Measurements from ENCODE around the gene AP2B1.

AP2B1 gene

DNA sequence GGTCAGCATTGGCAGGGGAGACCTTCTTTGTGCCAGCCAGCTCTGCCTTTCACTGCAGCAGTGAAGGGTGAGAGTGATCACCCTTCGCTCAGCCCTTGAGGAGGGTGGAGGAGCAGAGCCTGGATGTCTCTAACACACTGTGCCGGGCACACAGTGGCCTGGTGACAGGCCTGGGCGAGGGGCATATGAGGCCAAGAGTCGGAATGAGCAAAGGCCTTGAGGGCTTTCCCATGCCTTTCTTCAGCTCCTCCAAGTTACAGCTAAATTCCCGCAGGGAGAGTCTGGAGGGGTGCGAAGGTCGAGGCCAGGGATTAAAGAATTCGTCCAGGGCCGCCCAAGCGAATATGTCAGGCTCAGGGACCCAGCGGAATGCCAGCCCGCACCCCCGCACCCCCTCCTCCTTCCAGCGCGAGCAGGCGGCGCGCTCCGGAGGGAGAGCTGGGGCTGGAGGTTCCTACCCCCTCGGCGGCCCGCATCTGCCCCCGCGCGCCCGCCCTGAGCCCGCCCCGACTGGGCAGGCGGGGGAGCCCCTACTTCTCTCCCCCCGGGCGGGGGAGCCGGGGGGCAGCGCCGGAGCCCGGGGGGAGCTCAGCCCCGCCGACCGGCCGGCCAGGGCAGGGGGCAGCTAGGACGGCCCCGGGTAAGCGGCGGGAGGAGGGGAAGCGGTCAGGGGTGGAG is 144.3 kb downstream of the AP2B1 start, which contains the start of gene RASL10B:
Gene RASL10B, plus strand, starts transcription at position 401 of the 678 bp plus-strand sequence. CDS start 3,546 bp downstream, outside the sequence.
- DNase-seq (ENCODE audit: low spot score), result no peak
- Histone ChIP-seq H3K27ac (no peak within 1 kb of the TSS), H3K4me3 (peak within 1 kb of the TSS; percentile 84)
- TF ChIP-seq, protein P1, sequence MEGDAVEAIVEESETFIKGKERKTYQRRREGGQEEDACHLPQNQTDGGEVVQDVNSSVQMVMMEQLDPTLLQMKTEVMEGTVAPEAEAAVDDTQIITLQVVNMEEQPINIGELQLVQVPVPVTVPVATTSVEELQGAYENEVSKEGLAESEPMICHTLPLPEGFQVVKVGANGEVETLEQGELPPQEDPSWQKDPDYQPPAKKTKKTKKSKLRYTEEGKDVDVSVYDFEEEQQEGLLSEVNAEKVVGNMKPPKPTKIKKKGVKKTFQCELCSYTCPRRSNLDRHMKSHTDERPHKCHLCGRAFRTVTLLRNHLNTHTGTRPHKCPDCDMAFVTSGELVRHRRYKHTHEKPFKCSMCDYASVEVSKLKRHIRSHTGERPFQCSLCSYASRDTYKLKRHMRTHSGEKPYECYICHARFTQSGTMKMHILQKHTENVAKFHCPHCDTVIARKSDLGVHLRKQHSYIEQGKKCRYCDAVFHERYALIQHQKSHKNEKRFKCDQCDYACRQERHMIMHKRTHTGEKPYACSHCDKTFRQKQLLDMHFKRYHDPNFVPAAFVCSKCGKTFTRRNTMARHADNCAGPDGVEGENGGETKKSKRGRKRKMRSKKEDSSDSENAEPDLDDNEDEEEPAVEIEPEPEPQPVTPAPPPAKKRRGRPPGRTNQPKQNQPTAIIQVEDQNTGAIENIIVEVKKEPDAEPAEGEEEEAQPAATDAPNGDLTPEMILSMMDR (IDR thresholded peaks at IDR 0.05), result no peak

DNA sequence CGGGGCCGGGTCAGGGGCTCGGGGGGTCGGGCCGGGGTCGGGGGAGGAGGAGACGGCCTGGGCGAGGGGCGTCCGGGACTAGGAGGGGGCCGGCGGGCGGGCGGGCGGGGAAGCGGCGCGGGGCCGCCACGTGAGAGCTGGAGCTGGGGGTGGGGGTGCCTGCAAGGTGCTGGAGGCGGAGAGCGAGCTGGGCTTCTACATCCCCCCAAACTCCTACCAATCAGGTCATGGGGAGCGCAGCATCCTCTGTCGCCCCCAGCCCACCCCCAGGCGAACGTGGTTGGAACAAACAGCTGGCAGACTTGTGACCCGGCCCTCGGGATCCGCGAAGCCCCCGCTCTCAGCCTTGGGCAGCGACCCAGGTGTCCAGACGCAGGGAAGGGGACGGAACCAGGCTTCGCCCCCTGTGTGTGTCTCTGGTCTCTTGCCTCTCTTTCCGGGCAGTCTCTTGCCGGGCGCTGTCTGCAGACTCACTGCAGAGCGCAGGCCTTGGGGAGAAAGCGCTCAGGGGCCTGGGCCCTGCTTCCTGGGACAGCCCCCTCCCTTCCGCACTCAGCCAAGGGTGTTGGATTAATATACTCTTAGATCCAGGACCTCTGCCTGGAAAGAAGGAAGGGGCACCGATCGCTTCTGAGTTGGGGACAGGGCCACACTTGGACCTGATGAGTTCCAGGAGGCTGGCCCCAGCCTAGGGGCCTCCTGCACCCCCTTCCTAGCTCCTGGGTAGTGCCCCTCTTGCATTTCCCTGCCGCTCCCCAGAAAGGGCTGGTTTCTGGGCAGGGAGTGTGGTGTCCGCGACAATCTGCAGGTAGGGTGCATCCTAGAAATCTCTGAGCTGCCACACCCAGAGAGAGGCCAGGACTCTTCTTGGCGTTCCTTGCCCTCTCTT is 145.0 kb downstream of the AP2B1 start:
- peak overlapping the region; percentile 84 for H3K4me3 ChIP-seq
- TF ChIP-seq, protein P1 (IDR thresholded peaks at IDR 0.05), result no peak
- no peak overlapping the region for H3K27ac ChIP-seq
- no peak for DNase-seq (ENCODE audit: low spot score)

DNA sequence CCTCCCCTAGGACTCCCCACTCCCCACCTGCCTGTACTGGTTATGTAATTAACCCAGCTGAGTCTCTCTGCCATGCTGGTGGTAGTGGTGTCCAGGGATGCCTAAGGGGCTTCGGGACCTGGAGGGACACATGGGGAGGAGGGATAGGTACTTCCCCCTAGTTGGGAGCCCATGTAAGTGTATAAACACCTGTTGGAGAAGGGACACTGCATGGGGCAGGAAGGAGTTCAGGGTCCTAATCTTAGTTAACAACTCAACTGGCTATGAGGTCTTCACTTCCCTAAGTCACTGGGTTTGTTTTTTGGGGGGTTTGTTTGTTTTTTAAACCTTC is 145.6 kb downstream of the AP2B1 start:
- DNase-seq (ENCODE audit: low spot score), result no peak
- TF ChIP-seq, protein P1 (IDR thresholded peaks at IDR 0.05), result no peak
- no peak overlapping the region for H3K27ac ChIP-seq
- H3K4me3 ChIP-seq, result no peak overlapping the region

DNA sequence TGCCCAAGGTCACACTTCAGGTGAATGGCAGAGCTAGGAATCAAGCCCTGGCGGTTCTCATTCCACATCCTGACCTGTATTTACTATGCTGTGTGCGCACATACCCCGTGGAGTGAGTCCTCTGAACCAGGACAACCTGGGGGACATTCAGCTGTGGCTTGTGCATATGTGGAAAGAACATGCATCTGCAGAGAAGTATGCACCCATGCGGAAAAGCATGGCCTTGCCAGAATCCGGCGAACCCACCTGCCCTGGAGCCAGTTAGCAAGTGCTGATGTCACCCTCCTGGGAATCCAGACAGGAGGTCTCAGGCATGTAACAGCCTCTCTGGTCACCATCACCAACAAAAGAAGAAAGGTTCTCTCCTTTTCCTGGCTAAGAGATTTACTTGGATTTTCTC is 146.2 kb downstream of the AP2B1 start:
- DNase-seq (ENCODE audit: low spot score), result no peak
- Histone ChIP-seq H3K27ac (no peak overlapping the region), H3K4me3 (no peak overlapping the region)
- TF ChIP-seq, protein P1 (IDR thresholded peaks at IDR 0.05), result no peak

DNA sequence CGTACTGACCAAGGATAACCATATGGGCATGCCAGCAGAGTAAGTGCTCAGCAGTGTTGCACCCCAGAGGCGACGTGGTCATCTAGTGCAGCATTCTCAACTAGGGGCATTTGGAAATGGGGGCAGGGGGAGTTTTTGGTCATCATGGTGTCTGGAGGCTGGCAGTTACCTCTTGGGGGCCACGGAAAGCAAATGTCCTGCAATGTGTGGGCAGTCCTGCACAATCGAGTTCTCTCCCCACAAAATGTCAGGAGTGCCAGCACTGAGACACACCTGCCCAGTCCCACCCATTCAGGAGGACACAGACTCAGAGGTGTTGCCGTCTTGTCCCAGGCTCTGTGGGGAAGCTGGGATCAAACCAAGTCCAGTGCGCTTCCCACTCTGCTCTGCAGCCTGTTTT is 147.3 kb downstream of the AP2B1 start:
- Histone ChIP-seq H3K27ac (no peak overlapping the region), H3K4me3 (no peak overlapping the region)
- TF ChIP-seq, protein P1 (IDR thresholded peaks at IDR 0.05), result no peak
- DNase-seq (ENCODE audit: low spot score), result no peak

DNA sequence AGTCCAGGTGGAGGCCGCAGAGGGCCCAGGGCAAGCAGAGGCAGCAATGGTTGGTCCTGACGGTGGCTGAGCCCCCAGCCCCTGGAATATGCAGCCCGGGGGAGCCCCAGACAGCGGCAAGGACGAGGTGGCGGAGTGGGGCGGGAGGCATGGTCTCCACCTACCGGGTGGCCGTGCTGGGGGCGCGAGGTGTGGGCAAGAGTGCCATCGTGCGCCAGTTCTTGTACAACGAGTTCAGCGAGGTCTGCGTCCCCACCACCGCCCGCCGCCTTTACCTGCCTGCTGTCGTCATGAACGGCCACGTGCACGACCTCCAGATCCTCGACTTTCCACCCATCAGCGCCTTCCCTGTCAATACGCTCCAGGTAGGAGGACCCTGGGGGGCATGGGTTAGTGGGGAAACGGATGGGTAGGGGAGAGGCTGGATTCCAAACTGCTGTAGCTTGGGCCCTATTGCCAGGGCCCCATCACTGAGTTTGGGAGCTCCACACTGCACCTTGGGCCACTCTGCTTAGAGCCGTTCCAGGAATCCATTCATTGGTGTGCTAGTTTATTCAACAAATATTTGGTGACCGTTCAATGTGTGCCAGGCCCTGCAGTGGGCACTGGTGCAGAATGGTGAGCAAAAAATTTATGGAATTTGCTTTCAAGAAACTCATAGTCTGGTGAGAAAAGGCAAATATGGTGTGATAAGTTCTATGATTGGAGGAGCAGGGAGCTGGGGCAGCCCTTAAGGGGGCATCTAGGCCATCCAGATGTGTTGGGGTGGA is 148.1 kb downstream of the AP2B1 start:
- DNase-seq (ENCODE audit: low spot score), result no peak
- Histone ChIP-seq H3K27ac (no peak overlapping the region), H3K4me3 (no peak overlapping the region)
- TF ChIP-seq, protein P1 (IDR thresholded peaks at IDR 0.05), result no peak

Data from coronary artery (tissue), 2 donors.